GM19372 (cell line): Measurements from ENCODE around the gene CCDC33.

Source experiments
- ATAC-seq: cut with Tn5 transposase; IDR thresholded peaks from one replicate; pipeline ENCODE4 v1.9.1; 2021; ENCODE audit warnings: mild to moderate bottlenecking, low read depth, moderate library complexity; ENCODE audit not compliant: unreplicated experiment

CCDC33 gene

DNA sequence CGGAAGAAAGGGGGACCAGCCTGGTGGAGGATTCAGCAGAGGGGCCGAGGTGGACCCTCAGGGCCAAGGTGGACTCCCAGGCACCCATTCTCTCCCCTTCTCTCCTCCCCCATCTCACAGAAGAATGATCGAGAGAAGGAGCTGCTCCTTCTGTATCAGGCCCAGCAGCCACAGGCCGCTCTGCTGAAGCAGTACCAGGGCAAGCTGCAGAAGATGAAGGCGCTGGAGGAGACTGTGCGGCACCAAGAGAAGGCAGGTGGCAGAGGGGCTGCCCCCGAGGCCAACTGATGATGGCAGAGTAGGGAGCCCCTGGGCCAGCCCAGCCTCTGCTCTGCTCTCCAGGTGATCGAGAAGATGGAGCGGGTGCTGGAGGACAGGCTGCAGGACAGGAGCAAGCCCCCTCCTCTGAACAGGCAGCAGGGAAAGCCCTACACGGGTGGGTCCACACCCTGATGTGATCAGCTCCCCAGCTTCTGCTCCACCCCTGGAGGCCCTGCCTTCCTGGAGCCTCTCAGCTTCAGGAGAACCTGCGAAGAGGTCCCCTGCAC, 94.8 kb downstream of the CCDC33 start:
- no peak for ATAC-seq

DNA sequence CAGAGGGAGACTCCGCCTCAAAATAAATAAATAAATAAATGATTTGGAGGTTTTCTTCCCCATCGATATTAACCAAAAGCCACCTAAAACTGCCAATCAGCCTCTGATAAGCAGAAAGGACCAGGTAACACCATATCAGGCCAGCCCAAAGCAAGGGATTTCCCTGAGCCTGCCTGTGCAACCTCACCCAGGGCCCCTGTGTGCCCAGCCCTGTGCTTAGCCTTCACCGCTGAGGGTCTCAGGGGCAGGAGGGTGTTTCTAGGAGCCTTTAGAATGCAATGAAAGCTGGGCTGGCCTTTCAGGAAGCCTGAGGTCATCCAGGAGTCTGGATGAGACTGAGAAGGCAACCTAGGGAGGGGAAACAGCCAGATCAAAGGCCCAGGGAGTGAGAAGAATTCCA, 95.9 kb downstream of the CCDC33 start:
- ATAC-seq: no peak

DNA sequence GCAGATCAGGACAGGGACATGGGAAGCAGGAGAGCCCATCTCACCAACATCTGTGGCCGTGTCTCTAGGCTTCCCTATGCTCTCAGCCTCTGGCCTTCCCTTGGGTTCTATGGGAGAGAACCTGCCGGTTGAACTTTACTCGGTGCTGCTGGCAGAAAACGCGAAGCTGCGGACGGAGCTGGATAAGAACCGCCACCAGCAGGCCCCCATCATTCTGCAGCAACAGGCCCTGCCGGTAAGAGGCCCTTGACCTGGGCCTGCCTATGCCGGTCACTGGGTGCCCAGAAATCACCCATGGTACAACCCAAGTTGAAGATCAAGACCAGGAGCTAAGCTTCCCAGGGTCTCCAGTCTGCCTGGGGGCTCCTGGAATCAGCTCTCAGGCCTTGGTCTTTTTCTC, 96.5 kb downstream of the CCDC33 start:
- no peak for ATAC-seq

DNA sequence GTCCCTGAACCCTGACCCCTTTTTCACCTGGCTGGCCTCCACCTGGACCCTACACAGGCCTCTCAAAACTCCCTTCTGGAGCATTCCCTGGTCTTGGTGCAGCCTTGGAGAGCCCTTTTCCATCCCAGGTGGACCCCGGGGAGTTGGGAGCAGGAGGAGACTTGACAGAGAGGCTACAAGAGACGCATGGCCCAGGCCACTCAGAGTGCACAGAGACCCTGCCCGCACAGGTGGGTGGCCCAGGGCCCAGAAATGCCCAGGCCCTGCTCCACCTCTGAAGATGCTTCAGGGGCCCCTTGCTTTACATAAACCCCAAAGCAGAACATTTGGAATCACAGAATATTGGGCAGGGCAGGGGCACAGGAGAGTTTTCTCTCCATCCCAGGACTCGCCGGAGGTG, 97.0 kb downstream of the CCDC33 start:
- no peak for ATAC-seq

DNA sequence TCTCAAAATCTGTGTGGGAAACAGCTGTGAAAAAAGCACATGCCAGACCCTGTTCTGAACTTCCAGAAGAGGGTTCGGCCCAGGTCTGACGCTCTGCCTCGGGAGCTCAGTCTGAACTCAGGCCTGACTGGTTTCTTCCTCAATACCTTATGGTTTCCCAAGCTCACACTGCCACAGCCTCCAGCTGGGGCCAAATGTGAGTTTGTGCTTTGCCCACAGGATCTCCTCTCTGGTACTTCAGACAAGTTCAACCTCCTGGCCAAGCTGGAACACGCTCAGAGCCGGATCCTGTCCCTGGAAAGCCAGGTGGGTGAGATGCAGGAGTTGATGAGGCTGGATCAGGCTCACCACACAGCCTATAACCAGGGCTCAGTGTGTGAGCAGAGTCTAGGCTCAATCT, 97.5 kb downstream of the CCDC33 start:
- no peak for ATAC-seq

DNA sequence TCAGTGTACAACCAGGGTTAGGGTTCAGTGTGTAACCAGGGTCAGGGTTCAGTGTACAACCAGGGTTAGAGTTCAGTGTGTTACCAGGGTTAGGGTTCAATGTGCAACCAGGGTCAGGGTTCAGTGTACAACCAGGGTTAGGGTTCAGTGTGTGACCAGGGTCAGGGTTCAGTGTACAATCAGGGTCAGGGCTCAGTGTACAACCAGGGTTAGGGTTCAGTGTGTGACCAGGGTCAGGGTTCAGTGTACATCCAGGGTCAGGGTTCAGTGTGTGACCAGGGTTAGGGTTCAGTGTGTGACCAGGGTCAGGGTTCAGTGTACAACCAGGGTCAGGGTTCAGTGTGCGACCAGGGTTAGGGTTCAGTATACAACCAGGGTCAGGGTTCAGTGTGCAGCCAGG, 98.0 kb downstream of the CCDC33 start:
- ATAC-seq: no peak

DNA sequence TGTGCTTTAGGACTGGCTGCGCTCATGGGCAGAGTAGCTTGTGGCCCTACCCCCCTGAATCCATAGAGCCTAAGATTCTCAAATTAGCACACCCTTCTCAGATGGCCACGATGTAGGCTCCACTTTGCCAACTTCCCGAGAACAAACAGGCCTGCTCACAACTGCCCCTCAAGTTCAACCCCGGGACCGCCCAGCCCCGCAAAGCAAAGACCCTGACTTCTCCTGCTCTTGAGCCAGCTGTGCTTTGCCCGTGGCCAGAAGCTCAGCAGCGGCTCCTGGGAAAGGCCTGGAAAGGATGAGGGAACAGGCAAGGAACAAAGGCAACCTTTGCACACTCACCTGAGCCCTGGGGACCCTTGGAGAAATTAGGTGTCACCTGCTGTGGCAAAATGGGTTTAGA, 99.3 kb downstream of the CCDC33 start:
- no peak for ATAC-seq

DNA sequence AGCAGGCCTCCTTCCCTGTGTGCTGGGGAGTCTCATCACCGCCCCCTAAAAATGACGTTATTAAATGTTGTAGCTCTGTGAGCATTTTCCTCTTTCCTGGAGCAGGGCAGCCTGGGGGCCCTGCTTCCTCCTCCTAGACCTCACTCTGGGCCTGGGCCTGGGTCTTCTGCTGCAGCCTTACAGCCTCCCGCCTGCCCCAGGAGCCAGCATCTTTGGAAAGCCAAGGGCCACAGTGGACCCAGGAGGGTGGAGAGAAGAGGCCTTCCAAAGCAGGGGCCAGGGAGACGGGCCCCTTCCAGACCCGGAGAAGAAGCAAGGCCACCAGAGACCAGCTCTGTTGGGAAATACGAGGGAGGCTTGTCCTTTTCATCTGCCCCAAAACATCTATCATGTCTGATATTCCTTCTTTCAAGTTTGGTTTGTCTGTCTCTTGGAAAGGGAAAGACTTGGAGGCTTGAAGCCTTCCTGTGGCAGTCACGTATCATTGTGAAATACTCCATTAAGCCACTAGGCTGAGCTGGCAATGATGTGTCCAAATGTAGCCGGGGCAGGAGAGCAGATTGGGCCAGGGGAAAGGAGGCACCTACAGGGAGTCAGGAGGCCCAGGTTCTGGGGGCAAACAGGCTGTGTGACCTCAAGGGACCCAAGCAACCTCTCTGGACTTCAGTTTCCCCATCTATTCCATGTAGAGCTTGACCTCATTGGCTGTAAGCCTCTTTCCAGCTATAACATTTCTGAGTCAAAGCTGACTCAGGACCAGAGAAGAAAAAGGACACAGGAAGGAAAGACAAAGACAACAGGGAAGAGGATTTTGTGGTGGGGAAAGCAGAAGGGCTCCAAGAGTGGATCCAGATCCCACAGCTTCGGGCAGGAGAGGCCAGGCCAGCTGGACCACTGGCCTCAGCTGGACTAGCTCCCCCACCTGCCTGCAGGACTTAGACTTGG, 100.2 kb downstream of the CCDC33 start:
- ATAC-seq: no peak

DNA sequence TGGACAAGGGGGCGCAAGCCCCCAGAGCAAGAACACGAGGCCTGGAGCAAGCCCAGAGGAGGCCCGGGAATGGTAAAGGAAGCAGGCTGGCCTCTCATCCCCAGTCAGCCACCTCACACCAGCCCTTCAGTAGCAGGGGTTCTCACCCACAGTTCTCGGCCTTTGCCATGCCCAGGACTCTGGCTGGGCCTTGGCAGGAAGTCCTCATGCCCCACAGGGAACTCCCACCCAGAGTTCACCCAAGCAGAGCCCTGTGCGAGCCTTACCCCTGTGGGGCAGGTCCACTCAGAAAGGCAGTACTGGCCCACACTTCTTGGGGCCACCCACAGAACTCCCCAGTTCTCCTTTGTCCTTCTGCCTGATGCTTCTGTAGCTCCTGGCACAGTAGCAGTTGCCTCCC, 101.0 kb downstream of the CCDC33 start:
- ATAC-seq: no peak

DNA sequence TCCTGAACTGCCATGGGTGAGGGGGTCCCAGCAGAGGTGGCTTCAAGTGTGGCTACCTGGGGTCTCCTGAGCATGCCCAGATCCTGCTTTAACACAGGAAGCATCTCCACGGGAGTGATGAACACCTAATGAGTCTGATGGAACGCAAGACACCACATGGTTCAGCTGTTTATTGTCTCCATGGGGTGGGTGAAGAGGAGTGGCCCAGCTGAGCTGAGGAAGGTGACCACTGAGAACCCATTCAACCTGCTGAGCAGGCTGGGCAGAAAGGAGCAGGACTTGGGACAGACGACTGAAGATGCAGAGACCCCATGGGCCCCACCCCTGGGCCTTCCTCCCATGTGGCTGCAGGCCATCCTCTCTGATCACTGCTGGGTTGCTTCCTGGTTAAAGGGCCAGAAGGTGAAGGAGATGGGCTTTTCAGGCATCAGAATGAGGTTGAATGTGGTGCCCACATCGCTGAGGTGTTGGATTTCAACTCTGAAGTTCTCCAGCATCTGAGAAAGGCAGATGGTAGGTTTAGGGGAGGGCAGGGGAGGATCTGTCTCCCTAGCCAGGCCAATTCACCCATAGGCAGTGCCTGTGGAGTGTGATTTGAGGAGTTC, 101.6 kb downstream of the CCDC33 start:
- ATAC-seq: no peak

DNA sequence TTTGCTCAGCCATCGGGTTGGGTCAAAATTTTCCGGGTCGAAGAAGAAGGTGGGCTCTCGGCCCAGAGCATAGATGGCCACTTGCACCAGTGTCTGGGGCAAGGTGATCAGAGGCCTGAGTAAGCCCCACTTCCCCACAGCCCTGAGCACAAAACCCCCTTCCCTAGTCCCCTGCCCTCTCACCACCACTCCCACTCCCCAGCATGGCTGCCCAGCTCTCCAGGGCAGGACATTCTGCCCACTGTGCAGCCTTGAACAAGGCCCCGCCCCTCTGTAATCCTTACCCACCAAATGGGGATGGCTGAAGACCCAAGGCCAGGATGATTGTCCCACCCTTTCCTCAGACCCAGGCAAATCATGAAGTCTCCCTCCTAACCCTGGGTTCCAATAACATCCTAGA, 102.5 kb downstream of the CCDC33 start:
- ATAC-seq: no peak

DNA sequence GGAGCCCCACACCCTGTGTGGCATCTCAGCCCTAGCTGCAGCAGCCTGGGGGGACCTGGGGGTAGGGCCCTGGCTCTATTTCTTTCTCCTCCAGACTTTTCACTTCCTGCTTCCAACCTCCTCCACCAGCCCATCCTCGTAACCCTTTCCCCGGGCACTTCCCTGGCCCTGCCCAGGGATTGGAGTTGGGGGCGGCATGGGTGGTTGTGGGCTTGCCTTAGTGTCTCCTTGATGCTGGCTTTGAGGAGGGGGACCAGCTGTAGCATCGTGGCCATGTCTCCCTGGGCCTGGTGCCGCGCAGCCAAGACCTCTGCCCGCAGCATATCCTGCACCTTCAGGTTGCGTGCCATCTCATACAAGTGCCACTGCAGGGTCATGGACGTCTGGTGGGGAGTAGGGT, 103.2 kb downstream of the CCDC33 start:
- no peak for ATAC-seq

DNA sequence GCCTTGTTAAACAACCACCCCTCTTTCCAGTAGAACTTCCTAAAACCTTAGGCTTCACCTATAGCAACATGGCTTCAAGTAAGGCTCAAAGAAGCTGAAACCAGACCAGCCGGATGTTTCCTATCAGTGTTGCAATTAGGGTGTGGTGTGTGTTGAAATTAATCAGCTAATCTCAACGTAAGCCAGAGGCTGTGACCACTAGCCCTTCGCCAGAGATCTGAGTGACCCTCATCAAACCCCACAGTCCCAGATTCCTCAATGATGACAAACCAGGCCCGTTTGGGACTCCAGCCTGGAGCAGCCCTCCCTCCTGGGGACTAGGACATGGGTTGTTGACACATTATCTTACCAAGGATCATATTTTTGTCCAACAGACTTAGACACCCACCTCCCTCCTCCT, 104.0 kb downstream of the CCDC33 start:
- ATAC-seq: no peak

DNA sequence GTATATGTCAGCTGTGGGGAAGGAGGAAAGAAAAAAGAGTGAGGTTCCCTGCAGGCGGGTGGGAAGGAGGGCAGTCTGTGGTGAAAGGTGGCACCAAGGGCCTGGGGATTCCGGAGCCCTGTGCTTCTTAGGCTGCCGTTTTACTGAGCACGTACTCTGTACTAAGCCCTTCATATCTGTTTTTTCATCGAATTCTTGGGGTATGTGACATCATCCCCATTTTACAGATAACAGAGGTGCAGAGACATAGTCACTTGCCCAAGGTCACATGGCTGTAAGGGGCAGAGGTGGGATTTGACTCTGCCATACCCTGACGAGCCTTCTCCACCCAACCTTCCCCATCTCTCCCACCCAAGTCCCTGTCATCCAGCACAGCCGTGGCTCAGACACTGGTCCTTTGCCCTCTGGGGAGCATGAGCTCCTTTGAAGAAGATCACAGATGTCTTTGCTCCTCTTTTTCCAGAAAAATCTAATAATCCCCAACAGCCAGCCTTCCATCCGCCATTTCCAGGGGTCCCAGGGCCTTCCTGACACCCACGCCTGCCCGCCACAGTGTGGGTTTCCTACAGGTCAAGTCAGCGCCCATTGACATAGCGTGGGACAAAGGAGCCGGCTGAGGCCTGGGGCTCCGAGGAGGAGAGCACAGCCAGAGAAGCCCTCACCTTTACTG, 107.1 kb downstream of the CCDC33 start:
- no peak for ATAC-seq

DNA sequence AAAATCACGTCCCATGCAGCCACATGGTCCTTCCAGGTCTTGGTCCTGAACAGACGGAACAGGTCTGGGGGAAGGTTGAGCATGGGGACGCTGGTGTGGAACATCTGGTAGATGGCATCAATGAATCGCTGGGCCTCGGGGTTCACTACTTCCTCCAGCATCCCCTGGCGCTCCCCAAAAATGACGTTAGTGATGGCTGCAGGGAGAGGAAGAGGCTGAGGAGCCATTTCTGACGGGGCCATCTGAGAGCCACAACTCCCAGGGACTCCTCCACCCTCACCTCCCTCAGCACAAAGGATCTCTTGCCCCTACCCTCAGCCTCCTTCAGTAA, 107.6 kb downstream of the CCDC33 start:
- ATAC-seq: no peak

DNA sequence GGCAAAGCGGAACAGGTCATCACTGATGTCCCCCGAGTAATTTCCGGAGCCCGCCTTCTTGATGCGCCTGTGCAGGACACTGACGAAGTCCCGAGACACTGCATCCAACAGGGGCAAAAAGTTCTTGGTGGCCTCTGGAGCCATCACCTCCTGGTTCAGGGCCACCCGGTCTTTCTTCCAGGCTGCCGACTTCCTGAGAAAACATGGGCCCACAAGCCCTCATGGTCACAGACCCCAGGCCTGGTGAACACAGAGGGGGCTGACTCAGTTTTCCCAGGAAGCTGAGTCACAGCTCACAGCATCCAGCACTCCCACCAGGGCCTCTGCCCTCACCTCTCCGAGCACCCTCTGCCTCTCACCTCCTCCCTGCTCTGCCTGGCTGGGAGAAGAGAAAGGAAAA, 108.9 kb downstream of the CCDC33 start:
- ATAC-seq: no peak

DNA sequence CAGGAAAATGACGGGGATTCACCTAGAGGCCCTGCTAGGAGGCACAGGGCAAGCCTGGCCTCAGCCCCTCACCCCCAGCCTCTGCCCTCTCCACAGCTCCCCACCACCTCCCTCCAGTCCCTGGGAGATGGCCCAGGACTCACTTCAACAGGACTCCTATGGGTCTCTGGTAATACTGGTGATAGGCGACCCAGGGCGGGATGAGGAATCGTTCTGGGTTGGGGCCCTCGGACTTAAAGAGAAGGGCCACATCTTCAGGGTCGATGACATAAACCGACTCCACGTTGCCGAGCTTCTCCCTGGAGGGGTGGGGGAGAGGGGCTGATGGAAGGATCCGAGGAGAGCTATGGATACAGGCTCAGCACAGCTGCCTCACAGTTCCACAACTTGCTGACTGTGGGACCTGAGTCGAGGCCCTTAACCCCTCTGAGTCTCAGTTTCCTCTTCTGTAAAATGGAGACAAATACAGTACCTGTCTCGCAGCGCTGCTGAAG, 111.7 kb downstream of the CCDC33 start:
- no peak for ATAC-seq

DNA sequence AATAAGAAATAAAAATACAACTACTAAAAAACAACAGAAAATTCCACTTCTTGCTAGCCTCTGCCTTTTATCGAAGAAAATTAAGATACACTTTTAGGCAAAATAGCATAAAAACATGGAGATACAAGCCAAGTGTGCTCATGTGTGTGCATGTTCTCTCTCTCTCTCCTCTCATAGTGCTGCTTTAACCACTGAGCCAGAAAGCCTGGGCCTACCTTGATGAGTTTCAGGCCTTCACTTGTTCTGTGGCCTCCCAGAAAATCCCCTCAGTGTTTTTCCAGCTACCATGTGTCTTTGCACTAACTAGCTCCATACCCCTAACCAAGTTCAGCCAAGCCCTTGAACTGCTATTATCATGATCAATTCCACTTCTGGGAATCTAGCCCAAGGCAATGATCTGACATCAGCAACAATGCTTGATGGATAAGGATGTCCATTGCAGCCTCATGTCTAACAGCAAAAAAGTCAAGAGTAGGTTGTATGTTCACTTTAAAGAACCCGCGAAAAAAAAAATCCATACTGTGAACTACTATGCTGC, 113.2 kb downstream of the CCDC33 start:
- no peak for ATAC-seq

DNA sequence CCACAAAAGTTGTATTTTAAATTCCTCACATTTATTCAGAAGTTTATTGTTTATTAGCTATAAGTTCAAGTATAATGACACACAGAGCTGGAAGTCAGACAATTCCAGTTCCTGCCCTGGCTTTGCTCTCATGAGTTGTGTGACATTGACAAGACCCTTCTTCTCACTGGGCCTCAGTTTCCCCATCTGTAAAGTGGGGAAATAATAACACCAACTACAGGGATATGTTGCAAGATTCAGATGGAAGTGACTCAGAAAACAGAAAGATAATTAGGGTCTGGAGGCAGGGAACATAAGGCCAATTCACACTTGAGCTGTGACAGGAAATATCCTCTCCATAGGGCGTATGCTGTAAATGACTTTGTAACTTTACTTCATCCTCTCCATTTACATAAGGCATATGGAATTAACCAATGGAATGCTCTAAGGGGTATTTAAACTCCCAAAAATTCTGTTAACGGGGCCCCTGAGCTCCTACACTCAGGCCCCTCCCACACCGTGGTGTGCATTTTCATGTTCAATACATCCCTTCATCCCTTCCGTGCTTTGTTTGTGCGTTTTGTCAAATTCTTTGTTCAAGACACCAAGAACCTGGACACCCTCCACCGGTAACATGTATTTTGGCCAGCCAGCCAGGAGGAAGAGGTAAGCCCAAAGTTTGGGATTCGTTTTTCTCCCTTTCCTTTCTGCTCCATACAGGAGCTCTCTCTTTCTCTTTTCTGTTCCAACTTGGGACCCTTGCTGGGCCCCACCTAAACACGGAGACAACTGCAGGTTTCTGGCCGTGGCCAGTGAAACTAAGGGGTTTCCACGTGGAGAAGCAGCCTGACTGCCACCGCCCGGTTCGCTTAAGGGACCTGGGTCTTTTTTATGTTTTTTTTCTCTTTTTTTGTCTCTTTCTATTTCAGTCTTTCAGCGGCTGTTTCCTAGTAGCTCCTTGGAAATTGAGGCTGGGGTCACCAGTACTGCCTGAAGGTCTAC, 114.5 kb downstream of the CCDC33 start:
- ATAC-seq: no peak

DNA sequence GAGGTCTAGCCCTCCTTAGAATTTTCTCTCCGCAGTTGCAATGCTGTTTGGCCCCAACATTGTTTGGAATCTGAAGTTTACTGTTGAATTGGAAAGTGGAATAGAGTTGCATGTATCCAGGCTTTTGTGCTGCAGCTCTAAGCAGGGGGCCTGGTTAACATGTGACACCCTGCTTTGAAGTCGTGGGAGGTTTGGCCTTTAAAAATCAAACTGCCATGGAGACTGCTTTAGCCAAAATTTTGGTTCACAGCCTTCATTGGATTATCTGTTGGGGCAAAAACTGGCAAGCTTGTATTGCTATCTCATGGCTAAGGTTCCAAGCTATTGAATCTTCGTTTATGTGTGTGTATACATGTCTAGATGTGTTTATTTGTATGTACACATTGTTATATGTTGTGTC, 115.5 kb downstream of the CCDC33 start:
- ATAC-seq: no peak
